Spleen (tissue), 11 donors: Measurements from ENCODE around the gene RFPL1. TPM values are rescaled to one million over a fixed set of nuclear protein-coding genes. Genes with fewer than 3 reads are reported as not detected.

ENCODE experiments used
- DNase-seq: peaks from one replicate; pipeline ENCODE4 v3.0.0-alpha.2; 2020
- H3K27ac ChIP-seq, 8 donors: fragments of 200-600 bp; sonication (generic) in 7 of 8; 1 replicate in 4 of 8; 2 replicates in 4 of 8; pipeline versions ENCODE4 v1.5.0 to v1.8.0; 2016 to 2021; ENCODE audit warnings: inconsistent platforms in 4 of 8, mild to moderate bottlenecking in 4 of 8, moderate library complexity in 1 of 8
- H3K27me3 ChIP-seq, 7 donors: fragments of 200-600 bp; sonication (generic) in 6 of 7; replicated peaks in 1 of 7; 1 replicate in 4 of 7; 2 replicates in 3 of 7; pipeline versions ENCODE4 v1.5.0 to v1.8.0; 2016 to 2021; ENCODE audit warnings: inconsistent platforms in 3 of 7, mild to moderate bottlenecking in 1 of 7
- H3K36me3 ChIP-seq, 6 donors: fragments of 200-600 bp; sonication (generic) in 5 of 6; 1 replicate in 4 of 6; 2 replicates in 2 of 6; pipeline versions ENCODE4 v1.5.0 to v1.8.0; 2016 to 2021; ENCODE audit warnings: inconsistent platforms in 2 of 6
- H3K4me1 ChIP-seq, 6 donors: fragments of 200-600 bp; sonication (generic) in 5 of 6; 1 replicate in 3 of 6; 2 replicates in 3 of 6; pipeline versions ENCODE4 v1.5.0 to v1.8.0; 2016 to 2021; ENCODE audit warnings: inconsistent platforms in 3 of 6
- H3K4me3 ChIP-seq, 8 donors: fragments of 200-600 bp; sonication (generic) in 7 of 8; 1 replicate in 4 of 8; 2 replicates in 4 of 8; pipeline versions ENCODE4 v1.5.0 to v1.8.0; 2016 to 2021; ENCODE audit warnings: inconsistent platforms in 4 of 8, mild to moderate bottlenecking in 4 of 8, moderate library complexity in 2 of 8
- H3K9me3 ChIP-seq, 8 donors: fragments of 200-600 bp; sonication (generic) in 7 of 8; 1 replicate in 4 of 8; 2 replicates in 4 of 8; pipeline versions ENCODE4 v1.5.0 to v1.8.0; 2016 to 2021; ENCODE audit warnings: inconsistent platforms in 4 of 8
- POLR2A ChIP-seq, 3 donors: fragments of 450-650 bp; IDR thresholded peaks; one replicate each; pipeline ENCODE4 v1.5.1; 2017; ENCODE audit warnings: antibody characterized with exemption in 3 of 3, mild to moderate bottlenecking in 1 of 3
- POLR2AphosphoS5 ChIP-seq, 3 donors: sonication (generic); formaldehyde crosslinking; IDR thresholded peaks; one replicate each; pipeline ENCODE4 v1.5.1; 2017; ENCODE audit warnings: antibody characterized with exemption in 3 of 3
- WGBS, 5 donors: extraction: QIAGEN DNeasy Blood & Tissue Kit in 3 of 5; methylation state at CpG; one replicate each; pipeline versions ENCODE4 v1.1.5 to v1.1.7; 2013 to 2018; 5-methylcytosine and 5-hydroxymethylcytosine counted together
- intact Hi-C: fragments of 100-400 bp; cut with DNase I; formaldehyde crosslinking; loops from one replicate; pipeline ENCODE4 v1.15.0; 2023; ENCODE audit warnings: low total_unique reads
- polyA plus RNA-seq, 3 donors: library from polyadenylated mRNA; stranded (reverse); fragments of 200-250 nt; gene quantifications; one replicate each; pipeline ENCODE4 v1.2.1, GENCODE V29; 2013
- total RNA-seq, 7 donors: library from RNA; depleted of rRNA in 3 of 7; stranded (reverse); fragments of >200 nt in 3 of 7; fragmentation: NEBNext Ultra II Directional in 4 of 7; extraction: Animal tissue kit (Norgen Biotek cat#: 25700) in 4 of 7; gene quantifications; one replicate each; pipeline versions ENCODE4 v1.1.0 to v1.2.1, GENCODE V29; 2016 to 2021
- TF ChIP-seq, protein P1 (sequence below), 11 experiments: fragments of 200-600 bp in 7 of 11; fragments of 450-650 bp in 4 of 11; sonication (generic) in 4 of 11; IDR thresholded peaks in 8 of 11; conservative IDR thresholded peaks in 3 of 11; 1 replicate in 7 of 11; 2 replicates in 4 of 11; pipeline versions ENCODE4 v1.4.0 to v1.8.0; 2016 to 2021; ENCODE audit warnings: antibody characterized with exemption in 11 of 11, inconsistent platforms in 4 of 11, mild to moderate bottlenecking in 1 of 11
- donor health status: healthy with polysubstance abuse.
- donor health status: DM: no; HTN: no; CAD: no; lungs with moderate emphysema.
- donor health status: DM: no; HTN: no; CAD: no.
- donor health status: Bipolar disorder and iron deficiency.
- donor health status: healthy.
- donor health status: DM: no; HTN: no; CAD: no.
- donor health status: DM: yes; HTN: yes; CAD: no.

The RFPL1 gene
- total and polyA plus RNA-seq, 10 donors = 0.03 to 1.4 (median 0.11) TPM; not detected in 5

GRCh38 chr22:29477723-29478318, 39.4 kb downstream of the RFPL1 start:
- TF ChIP-seq POLR2A (IDR thresholded peaks at IDR 0.05) (no peak), POLR2AphosphoS5 (IDR thresholded peaks at IDR 0.05) (no peak)
- TF ChIP-seq, protein P1, sequence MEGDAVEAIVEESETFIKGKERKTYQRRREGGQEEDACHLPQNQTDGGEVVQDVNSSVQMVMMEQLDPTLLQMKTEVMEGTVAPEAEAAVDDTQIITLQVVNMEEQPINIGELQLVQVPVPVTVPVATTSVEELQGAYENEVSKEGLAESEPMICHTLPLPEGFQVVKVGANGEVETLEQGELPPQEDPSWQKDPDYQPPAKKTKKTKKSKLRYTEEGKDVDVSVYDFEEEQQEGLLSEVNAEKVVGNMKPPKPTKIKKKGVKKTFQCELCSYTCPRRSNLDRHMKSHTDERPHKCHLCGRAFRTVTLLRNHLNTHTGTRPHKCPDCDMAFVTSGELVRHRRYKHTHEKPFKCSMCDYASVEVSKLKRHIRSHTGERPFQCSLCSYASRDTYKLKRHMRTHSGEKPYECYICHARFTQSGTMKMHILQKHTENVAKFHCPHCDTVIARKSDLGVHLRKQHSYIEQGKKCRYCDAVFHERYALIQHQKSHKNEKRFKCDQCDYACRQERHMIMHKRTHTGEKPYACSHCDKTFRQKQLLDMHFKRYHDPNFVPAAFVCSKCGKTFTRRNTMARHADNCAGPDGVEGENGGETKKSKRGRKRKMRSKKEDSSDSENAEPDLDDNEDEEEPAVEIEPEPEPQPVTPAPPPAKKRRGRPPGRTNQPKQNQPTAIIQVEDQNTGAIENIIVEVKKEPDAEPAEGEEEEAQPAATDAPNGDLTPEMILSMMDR (IDR thresholded peaks at IDR 0.05 in 8 of 11, conservative IDR thresholded peaks at IDR 0.05 in 3 of 11) = no peak
- Histone ChIP-seq H3K9me3 (peaks cover 0 to 9% (median 0%) of the 10 kb centered on the region in 8 donors), H3K36me3 (no peaks in the 10 kb centered on the region), H3K27ac (no peak overlapping the region), H3K4me1 (peaks cover 2 to 59% (median 45%) of the 10 kb centered on the region in 6 donors), H3K27me3 (peaks cover 0 to 58% (median 40%) of the 10 kb centered on the region in 7 donors), H3K4me3 (no peak overlapping the region)
- no peak for DNase-seq
- WGBS, 5 donors = 16 to 28% (median 18%) methylated on average over 4 of the region's 4 CpGs
- intact Hi-C loops = no loop called here

DNA sequence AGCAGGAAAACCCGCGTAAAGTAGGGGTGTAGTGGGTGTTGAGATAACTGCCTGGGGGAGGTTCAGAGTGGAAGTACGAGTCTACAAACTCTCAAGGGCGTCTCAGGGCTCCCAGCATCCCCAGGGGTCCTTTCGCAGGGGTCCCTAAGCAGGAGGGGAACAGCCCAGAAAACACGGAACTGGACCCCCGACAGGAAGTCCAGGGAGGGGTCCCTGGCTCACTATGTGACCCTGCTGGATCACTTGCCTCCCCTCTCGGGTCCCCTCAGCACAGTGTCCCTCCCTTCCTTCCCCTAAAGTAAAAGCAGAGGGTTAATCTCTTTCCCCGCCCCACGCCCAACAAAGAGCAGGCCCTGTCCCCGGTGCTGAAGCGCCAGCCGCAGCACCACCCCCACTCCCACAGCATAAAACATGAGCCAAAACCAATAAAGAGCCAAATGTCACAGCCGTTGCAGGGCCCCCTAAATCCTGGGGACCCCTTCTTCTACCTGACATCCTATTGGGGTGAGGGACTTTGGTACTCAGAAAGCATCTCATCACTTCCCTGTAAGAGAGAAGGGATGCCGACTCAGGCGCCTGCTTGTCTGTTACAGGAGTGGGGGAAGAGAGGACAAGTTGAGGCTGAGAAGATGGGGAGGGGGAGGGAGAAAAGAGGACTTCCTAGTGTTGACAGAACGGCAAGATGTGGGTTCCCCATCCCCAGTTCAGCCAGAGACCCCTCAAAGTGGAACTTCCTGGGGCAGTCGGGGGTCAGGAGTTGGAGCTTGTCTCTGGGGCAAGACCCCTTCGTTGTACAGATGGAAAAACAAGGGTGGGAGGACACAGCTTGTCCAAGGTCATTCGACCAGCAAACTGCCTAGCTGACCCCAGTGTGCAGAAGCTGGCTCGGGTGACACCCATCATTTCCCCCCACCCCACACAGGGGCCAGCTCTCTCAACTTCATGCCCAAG, 40.2 kb downstream of the RFPL1 start:
- Histone ChIP-seq H3K36me3 (no peaks in the 10 kb centered on the region), H3K27ac (no peak overlapping the region), H3K4me3 (peak overlapping the region in 1 of 8 donors; percentile 6), H3K27me3 (peaks cover 0 to 62% (median 40%) of the 10 kb centered on the region in 7 donors), H3K4me1 (peaks cover 2 to 59% (median 45%) of the 10 kb centered on the region in 6 donors), H3K9me3 (peaks cover 0 to 9% (median 0%) of the 10 kb centered on the region in 8 donors)
- no peak for DNase-seq
- TF ChIP-seq, protein P1 (IDR thresholded peaks at IDR 0.05 in 8 of 11, conservative IDR thresholded peaks at IDR 0.05 in 3 of 11) = no peak
- TF ChIP-seq POLR2A (IDR thresholded peaks at IDR 0.05) = no peak
- TF ChIP-seq POLR2AphosphoS5 (IDR thresholded peaks at IDR 0.05) = no peak
- 12 to 18% (median 13%) methylated on average over 20 to 21 of the region's 21 CpGs for WGBS, 5 donors
- intact Hi-C loops = no loop called here

- peaks cover 2 to 59% (median 45%) of the 10 kb centered on the region in 6 donors for H3K4me1 ChIP-seq
- DNase-seq = no peak
- H3K36me3 ChIP-seq = no peaks in the 10 kb centered on the region
- WGBS, 5 donors = 10 to 16% (median 12%) methylated on average over 28 to 48 of the region's 48 CpGs
- H3K9me3 ChIP-seq = peaks cover 0 to 9% (median 0%) of the 10 kb centered on the region in 8 donors
- H3K27ac ChIP-seq = no peak within 1 kb of the TSS
- TF ChIP-seq, protein P1 (IDR thresholded peaks at IDR 0.05 in 8 of 11, conservative IDR thresholded peaks at IDR 0.05 in 3 of 11) = no peak
- TF ChIP-seq POLR2AphosphoS5 (IDR thresholded peaks at IDR 0.05) (no peak), POLR2A (IDR thresholded peaks at IDR 0.05) (no peak)
- peaks cover 0 to 62% (median 40%) of the 10 kb centered on the region in 7 donors for H3K27me3 ChIP-seq
- peak within 1 kb of the TSS in 7 of 8 donors; percentile 6 to 60 (median 33) for H3K4me3 ChIP-seq
- intact Hi-C loops = no loop called here
These were observed 41.3 kb downstream of the RFPL1 start, which contains the start of gene NEFH for GRCh38 chr22:29479417-29480261. Gene NEFH (plus strand): TSS chr22:29480218. CDS start chr22:29480263, 45 bp downstream.
